GM21367 (cell line): ENCODE data around the gene CLTCL1.

Experiments
- ATAC-seq: cut with Tn5 transposase; IDR thresholded peaks from one replicate; pipeline ENCODE4 v1.9.1; 2021; ENCODE audit not compliant: unreplicated experiment

The CLTCL1 gene

DNA sequence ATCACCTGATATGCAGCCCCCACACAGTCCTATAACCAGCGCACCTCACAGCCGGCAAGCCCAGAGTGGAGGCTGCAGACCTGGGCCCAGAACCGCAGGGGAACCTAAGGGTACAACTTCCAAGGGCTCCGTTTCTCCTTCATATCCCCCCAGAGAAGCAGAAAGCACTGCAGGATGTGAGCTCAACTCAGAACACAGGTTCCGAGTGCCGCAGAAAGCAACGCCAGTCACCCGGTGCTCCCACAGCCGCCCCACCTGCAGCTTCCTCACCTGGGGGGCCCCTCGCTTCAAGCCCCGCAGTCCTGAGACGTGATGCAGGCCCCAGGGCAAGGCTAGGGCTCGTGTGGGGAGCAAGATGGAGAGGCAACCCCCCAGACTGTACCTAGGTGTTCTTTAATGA is 158.0 kb downstream of the CLTCL1 start:
- ATAC-seq: no peak

DNA sequence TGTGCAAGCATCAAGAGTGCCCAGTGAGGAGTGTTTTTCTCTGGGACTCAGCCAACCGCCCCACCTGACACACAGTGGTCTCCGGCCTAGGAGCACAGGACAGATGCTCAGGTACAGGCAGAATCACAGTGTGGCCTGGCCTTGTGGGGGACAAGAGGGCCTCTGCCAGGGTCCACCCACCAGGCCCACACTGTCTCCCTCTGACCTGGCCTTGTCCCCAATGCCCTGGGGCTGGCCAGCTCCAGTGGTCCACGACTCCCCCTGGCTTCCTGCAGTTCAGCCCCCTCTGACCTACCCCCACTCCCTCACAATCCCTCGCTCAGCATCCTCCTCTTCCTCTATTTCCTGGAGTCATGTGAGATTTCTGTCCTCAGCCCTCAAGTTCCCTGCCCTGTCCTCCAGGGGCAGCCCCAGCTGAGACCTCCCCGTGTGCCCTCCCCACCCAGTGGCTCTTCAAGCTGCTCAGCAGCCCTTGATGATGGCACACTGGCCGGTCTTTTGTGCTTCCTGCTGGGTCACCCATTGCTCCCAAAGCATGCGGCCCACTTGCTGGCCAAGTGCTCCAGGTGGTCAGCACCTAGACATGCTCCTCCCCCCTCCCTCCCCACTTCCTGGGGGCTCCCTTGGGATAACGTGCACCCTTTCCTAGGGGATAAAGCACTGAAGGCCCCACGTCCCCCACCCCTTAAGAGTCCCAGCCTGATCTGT is 158.7 kb downstream of the CLTCL1 start:
- no peak for ATAC-seq

DNA sequence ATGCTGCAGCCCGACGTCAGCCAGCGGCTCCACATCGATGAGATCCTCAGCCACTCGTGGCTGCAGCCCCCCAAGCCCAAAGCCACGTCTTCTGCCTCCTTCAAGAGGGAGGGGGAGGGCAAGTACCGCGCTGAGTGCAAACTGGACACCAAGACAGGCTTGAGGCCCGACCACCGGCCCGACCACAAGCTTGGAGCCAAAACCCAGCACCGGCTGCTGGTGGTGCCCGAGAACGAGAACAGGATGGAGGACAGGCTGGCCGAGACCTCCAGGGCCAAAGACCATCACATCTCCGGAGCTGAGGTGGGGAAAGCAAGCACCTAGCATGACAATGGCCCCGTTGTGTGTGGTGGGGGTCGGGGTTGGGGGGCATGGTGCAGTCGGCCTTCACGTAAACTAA is 159.4 kb downstream of the CLTCL1 start:
- no peak for ATAC-seq

DNA sequence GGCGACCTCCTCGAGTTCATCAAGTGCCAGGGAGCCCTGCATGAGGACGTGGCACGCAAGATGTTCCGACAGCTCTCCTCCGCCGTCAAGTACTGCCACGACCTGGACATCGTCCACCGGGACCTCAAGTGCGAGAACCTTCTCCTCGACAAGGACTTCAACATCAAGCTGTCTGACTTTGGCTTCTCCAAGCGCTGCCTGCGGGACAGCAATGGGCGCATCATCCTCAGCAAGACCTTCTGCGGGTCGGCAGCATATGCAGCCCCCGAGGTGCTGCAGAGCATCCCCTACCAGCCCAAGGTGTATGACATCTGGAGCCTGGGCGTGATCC is 159.9 kb downstream of the CLTCL1 start:
- ATAC-seq: no peak

DNA sequence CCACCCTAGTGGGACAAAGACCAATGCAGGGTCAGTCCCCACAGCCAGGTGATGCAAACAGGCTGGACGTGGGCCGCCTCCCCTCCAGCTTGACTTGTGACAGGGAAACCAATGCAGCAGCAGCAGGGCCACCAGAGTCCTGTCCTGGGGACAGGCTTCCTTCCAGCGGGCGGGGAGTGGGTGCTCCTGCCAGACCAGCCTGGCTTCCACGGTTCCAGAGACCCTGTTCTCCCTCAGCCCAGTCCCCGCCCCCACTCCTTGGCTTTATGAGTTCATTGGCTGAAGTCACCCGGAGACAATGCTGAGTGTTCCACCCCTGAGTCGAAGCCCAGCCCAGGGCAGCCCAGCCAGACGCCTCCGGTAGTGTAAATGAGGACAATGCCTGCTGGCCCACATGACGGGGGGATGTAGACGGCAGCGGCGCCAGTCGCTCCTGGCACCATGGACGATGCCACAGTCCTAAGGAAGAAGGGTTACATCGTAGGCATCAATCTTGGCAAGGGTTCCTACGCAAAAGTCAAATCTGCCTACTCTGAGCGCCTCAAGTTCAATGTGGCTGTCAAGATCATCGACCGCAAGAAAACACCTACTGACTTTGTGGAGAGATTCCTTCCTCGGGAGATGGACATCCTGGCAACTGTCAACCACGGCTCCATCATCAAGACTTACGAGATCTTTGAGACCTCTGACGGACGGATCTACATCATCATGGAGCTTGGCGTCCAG is 160.4 kb downstream of the CLTCL1 start, which contains the start of gene TSSK2:
TSSK2 (plus strand) TSS at position 350 of the 726 bp plus-strand sequence; CDS start at position 442, 92 bp downstream.
- ATAC-seq: no peak

GRCh38 chr22:19129871-19130270 is 161.6 kb downstream of the CLTCL1 start:
- ATAC-seq: no peak
